ENCODE measurements around the gene B2M.
A peak's percentile ranks its signal among the peaks of the same experiment; 100 is the strongest.
"Not testable (repeated sequence)": the region's sequence is repeated elsewhere in the genome, so short reads cannot be mapped to it uniquely, and the experiment has no call there.

Gene B2M

GRCh38 chr15:44726568-44727484 lies 15.5 kb downstream of the B2M start:
- DNase-seq, result peak; percentile 72

DNA sequence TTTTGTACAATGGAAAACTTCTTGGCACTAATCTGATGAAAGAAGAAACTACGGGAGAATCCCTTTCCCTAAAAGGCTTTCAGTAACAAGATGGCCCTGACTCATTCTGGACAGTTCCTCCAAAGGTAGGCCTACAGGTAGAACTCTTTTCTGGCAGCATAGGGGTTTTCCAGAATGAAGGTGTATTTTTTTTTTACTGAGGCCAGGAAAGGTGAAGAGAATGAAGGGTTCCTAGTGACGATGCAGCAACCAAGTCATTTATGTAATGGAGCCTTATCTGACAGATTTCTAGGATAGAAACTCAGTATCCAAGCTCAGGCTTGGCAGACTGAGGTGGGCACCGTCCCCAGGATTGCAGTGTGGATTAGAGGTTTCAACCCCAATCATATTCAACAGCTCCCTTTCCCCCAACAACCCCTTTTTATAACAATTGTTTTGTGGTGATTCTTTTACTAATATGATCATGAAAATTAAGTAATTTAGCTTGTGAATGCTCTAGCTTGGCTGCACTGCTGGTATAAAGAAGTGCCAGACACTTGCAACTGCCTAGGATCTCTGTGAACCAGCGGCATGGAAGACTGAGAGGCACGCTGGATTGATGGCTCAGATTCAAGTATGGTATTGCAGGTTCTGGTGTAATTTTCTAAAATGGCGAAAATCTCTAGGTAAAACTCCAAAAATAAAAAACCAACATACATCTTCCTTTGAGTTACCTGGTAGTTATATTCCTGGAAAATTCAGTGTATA lies 16.3 kb downstream of the B2M start:
- DNase-seq, result peak; percentile 45

DNA sequence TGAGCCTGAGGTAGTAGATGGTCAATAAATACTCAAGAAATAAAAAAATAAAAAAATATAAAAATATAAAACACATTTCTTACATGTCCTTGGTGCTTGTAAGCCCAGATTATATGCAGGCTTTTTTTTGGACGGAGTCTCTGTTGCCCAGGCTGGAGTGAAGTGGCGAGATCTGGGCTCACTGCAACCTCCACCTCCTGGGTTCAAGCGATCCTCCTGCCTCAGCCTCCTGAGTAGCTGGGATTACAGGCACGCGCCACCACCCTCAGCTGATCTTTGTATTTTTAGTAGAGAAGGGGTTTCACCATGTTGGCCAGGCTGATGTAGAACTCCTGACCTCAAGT lies 16.9 kb downstream of the B2M start:
- not testable (repeated sequence) for DNase-seq

- DNase-seq, result peak; percentile 96
Measured at GRCh38 chr15:44728576-44729407, 17.5 kb downstream of the B2M start.

- DNase-seq, result peak; percentile 66
Measured at GRCh38 chr15:44729408-44730127, 18.3 kb downstream of the B2M start.

GRCh38 chr15:44734839-44735481 lies 23.6 kb downstream of the B2M start:
- no peak for DNase-seq

DNA sequence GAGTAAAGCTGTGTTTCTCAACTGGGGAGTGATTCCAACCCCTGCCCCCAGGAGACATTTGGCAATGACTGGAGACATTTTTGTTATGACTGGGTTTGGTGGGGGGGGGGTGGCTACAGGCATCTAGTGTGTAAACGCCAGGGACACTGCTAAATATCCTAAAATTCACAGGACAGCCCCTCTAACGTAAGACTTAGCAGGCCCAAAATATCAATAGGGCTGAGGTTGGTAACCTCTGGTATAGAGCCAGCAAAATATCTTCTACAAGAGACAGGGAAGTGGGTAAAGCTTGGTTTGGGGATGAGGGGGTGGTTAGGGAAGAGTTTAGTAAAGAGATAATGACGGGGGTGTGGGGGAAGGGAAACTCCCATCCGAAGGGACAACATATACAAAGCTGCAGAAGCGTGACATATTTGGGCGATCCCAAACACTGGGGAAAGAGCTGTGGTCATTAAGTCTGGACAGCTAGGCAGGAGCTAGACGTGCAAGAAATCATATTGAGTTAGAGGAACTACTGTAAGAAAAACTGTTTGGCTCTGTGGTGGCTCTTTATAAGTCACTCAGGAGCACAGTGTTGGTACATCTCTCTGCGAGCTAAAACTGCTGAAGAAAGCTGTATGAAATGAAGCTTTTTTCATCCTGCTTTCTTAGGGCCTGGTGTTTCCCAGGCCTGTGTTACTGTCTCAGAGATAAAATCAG lies 24.3 kb downstream of the B2M start:
- DNase-seq, result peak; percentile 70

GRCh38 chr15:44736181-44736765 lies 25.0 kb downstream of the B2M start, which contains the start of gene TRIM69:
Gene TRIM69 (plus strand): TSS chr15:44736528. CDS start chr15:44736705, 177 bp downstream.
- DNase-seq, result no peak

GRCh38 chr15:44738340-44738984 lies 27.1 kb downstream of the B2M start:
- no peak for DNase-seq

DNA sequence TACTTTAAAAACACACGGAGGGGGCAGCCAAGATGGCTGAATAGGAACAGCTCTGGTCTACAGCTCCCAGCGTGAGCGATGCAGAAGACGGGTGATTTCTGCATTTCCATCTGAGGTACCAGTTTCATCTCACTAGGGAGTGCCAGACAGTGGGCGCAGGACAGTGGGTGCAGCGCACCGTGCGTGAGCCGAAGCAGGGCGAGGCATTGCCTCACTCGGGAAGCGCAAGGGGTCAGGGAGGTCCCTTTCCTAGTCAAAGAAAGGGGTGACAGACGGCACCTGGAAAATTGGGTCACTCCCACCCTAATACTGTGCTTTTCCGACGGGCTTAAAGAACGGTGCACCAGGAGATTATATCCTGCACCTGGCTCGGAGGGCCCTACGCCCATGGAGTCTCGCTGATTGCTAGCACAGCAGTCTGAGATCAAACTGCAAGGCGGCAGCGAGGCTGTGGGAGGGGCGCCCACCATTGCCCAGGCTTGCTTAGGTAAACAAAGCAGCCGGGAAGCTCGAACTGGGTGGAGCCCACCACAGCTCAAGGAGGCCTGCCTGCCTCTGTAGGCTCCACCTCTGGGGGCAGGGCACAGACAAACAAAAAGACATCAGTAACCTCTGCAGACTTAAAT lies 28.0 kb downstream of the B2M start:
- DNase-seq, result not testable (repeated sequence)

DNA sequence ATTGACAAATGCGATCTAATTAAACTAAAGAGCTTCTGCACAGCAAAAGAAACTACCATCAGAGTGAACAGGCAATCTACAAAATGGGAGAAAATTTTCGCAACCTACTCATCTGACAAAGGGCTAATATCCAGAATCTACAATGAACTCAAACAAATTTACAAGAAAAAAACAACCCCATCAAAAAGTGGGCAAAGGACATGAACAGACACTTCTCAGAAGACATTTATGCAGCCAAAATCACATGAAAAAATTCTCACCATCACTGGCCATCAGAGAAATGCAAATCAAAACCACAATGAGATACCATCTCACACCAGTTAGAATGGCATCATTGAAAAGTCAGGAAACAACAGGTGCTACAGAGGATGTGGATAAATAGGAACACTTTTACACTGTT lies 32.1 kb downstream of the B2M start:
- not testable (repeated sequence) for DNase-seq

DNA sequence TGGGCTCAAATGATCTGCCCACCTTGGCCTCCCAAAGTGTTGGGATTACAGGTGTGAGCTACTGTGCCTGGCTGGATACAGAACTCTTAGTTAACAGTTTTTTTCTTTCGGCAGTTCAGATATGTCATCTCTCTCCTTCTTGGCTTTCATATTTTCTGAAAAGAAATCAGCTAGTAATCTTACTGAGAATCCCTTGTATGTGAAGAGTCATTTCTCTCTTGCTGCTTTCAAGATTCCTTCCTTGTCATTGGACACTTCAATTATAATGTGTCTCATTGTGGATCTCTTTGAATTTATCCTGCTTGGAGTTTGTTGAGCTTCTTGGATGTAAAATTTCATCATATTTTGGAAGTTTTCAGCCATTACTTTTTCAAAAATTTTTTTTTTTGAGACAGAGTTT lies 42.0 kb downstream of the B2M start:
- DNase-seq, result no peak

GRCh38 chr15:44763187-44763586 lies 51.9 kb downstream of the B2M start:
- DNase-seq, result no peak

DNA sequence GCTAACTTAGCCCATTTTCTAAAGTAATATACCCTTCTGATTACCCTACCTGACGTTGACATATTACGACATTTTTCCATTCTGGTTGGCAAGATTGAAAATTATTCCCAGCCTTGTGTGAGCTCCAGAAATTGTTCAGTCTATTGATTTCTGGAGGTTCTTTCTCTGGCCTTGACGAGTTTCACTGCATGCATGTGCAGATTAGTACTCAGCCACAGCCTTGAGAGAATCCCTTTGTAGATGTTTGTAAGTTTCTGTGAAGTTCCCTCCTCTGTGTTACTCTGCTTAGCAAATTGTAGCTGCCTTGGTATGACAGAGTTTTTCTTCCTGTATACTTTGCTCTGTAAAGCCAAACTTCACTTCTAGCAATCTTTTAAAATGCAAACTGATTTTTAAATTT lies 52.5 kb downstream of the B2M start:
- DNase-seq, result no peak

GRCh38 chr15:44765036-44765435 lies 53.7 kb downstream of the B2M start:
- DNase-seq, result no peak
